RKO (cell line): ENCODE data around the gene ANKS1B.

ENCODE experiments used
- DNase-seq: peaks from one replicate; pipeline ENCODE4 v3.0.0-alpha.2; 2016; ENCODE audit warnings: low spot score

The ANKS1B gene

GRCh38 chr12:99176871-99177270, 807.9 kb downstream of the ANKS1B start:
- DNase-seq: no peak

GRCh38 chr12:99170461-99170860, 814.3 kb downstream of the ANKS1B start:
- no peak for DNase-seq

- DNase-seq: no peak
Measured at GRCh38 chr12:99170037-99170436, 814.7 kb downstream of the ANKS1B start.

GRCh38 chr12:99157946-99158345, 826.8 kb downstream of the ANKS1B start:
- peak; percentile 2 for DNase-seq

GRCh38 chr12:99154983-99155336, 829.8 kb downstream of the ANKS1B start:
- DNase-seq: no peak

- DNase-seq: no peak
Measured at GRCh38 chr12:99154216-99154982, 830.3 kb downstream of the ANKS1B start.

- DNase-seq: no peak
Measured at GRCh38 chr12:99153293-99153692, 831.4 kb downstream of the ANKS1B start.

- DNase-seq: no peak
Measured at GRCh38 chr12:99152337-99152736, 832.4 kb downstream of the ANKS1B start.

- no peak for DNase-seq
Measured at GRCh38 chr12:99151744-99152143, 833.0 kb downstream of the ANKS1B start.

- DNase-seq: no peak
Measured at GRCh38 chr12:99147130-99147529, 837.6 kb downstream of the ANKS1B start.

- DNase-seq: no peak
Measured at GRCh38 chr12:99146730-99147129, 838.0 kb downstream of the ANKS1B start.

- DNase-seq: no peak
Measured at GRCh38 chr12:99146185-99146584, 838.6 kb downstream of the ANKS1B start.

- DNase-seq: no peak
Measured at GRCh38 chr12:99142651-99143050, 842.1 kb downstream of the ANKS1B start.

- DNase-seq: no peak
Measured at GRCh38 chr12:99140017-99140720, 844.6 kb downstream of the ANKS1B start.

GRCh38 chr12:99138393-99138792, 846.3 kb downstream of the ANKS1B start:
- no peak for DNase-seq

- DNase-seq: peak; percentile 8
Measured at GRCh38 chr12:99137124-99137855, 847.4 kb downstream of the ANKS1B start.

- DNase-seq: no peak
Measured at GRCh38 chr12:99136516-99136915, 848.2 kb downstream of the ANKS1B start.

GRCh38 chr12:99135376-99135775, 849.4 kb downstream of the ANKS1B start:
- DNase-seq: no peak

- DNase-seq: no peak
Measured at GRCh38 chr12:99133401-99133800, 851.3 kb downstream of the ANKS1B start.

- DNase-seq: no peak
Measured at GRCh38 chr12:99131751-99132199, 853.0 kb downstream of the ANKS1B start.

GRCh38 chr12:99130808-99131553, 853.8 kb downstream of the ANKS1B start:
- no peak for DNase-seq

- no peak for DNase-seq
Measured at GRCh38 chr12:99128246-99128802, 856.4 kb downstream of the ANKS1B start.
